ENCODE data around the gene TPCN2.
A peak's percentile ranks its signal among the peaks of the same experiment; 100 is the strongest.

TPCN2 gene

GRCh38 chr11:69100454-69101114, 51.9 kb downstream of the TPCN2 start:
- no peak for TF ChIP-seq POLR2AphosphoS5 (IDR thresholded peaks at IDR 0.05; ENCODE audit: borderline replicate concordance, low read depth, low read length)
- no peak for TF ChIP-seq EZH2 (IDR thresholded peaks at IDR 0.05)
- TF ChIP-seq FOXP2 (optimal IDR thresholded peaks at IDR 0.05; ENCODE audit: control extremely low read depth, extremely low read length, insufficient read depth), result no peak
- Histone ChIP-seq H3K9ac (ENCODE audit: insufficient read length) (no peak overlapping the region), H3K9me3 (ENCODE audit: low read depth, low read length) (no peaks in the 10 kb centered on the region), H3K4me3 (no peak overlapping the region), H3K36me3 (ENCODE audit: insufficient read depth, low read length) (no peaks in the 10 kb centered on the region), H3K27ac (peak overlapping the region; percentile 49; the same call in 1 of the 2 replicates)
- DNase-seq (ENCODE audit: low read depth, low spot score), result no peak

- H3K9me3 ChIP-seq (ENCODE audit: low read depth, low read length), result no peaks in the 10 kb centered on the region
- TF ChIP-seq EZH2 (IDR thresholded peaks at IDR 0.05), result no peak
- no peak; the same call in 1 of the 2 replicates for TF ChIP-seq POLR2AphosphoS5 (IDR thresholded peaks at IDR 0.05; ENCODE audit: borderline replicate concordance, low read depth, low read length)
- TF ChIP-seq FOXP2 (optimal IDR thresholded peaks at IDR 0.05; ENCODE audit: control extremely low read depth, extremely low read length, insufficient read depth), result peak; percentile 75
- DNase-seq (ENCODE audit: low read depth, low spot score), result peak; percentile 76
- peak overlapping the region; percentile 50 for H3K9ac ChIP-seq (ENCODE audit: insufficient read length)
- no peaks in the 10 kb centered on the region for H3K36me3 ChIP-seq (ENCODE audit: insufficient read depth, low read length)
- H3K4me3 ChIP-seq, result no peak overlapping the region
- H3K27ac ChIP-seq, result peak overlapping the region; percentile 86
Observed at GRCh38 chr11:69101115-69101791, 52.5 kb downstream of the TPCN2 start.

- Histone ChIP-seq H3K9me3 (ENCODE audit: low read depth, low read length) (no peaks in the 10 kb centered on the region), H3K4me3 (no peak overlapping the region), H3K9ac (ENCODE audit: insufficient read length) (peak overlapping the region; percentile 56), H3K36me3 (ENCODE audit: insufficient read depth, low read length) (no peaks in the 10 kb centered on the region), H3K27ac (peak overlapping the region; percentile 86)
- DNase-seq (ENCODE audit: low read depth, low spot score), result no peak
- no peak for TF ChIP-seq POLR2AphosphoS5 (IDR thresholded peaks at IDR 0.05; ENCODE audit: borderline replicate concordance, low read depth, low read length)
- no peak for TF ChIP-seq EZH2 (IDR thresholded peaks at IDR 0.05)
- no peak for TF ChIP-seq FOXP2 (optimal IDR thresholded peaks at IDR 0.05; ENCODE audit: control extremely low read depth, extremely low read length, insufficient read depth)
Observed at GRCh38 chr11:69101792-69102695, 53.3 kb downstream of the TPCN2 start.

GRCh38 chr11:69102732-69103615, 54.2 kb downstream of the TPCN2 start:
- Histone ChIP-seq H3K9ac (ENCODE audit: insufficient read length) (peak overlapping the region; percentile 56), H3K4me3 (no peak overlapping the region), H3K36me3 (ENCODE audit: insufficient read depth, low read length) (no peaks in the 10 kb centered on the region; the same call in 1 of the 2 replicates), H3K9me3 (ENCODE audit: low read depth, low read length) (no peaks in the 10 kb centered on the region), H3K27ac (peak overlapping the region; percentile 86)
- DNase-seq (ENCODE audit: low read depth, low spot score), result no peak
- no peak for TF ChIP-seq FOXP2 (optimal IDR thresholded peaks at IDR 0.05; ENCODE audit: control extremely low read depth, extremely low read length, insufficient read depth)
- TF ChIP-seq POLR2AphosphoS5 (IDR thresholded peaks at IDR 0.05; ENCODE audit: borderline replicate concordance, low read depth, low read length), result no peak
- TF ChIP-seq EZH2 (IDR thresholded peaks at IDR 0.05), result no peak

- Histone ChIP-seq H3K9me3 (ENCODE audit: low read depth, low read length) (no peaks in the 10 kb centered on the region), H3K4me3 (no peak overlapping the region), H3K27ac (peak overlapping the region; percentile 86), H3K36me3 (ENCODE audit: insufficient read depth, low read length) (no peaks in the 10 kb centered on the region; the same call in 1 of the 2 replicates), H3K9ac (ENCODE audit: insufficient read length) (no peak overlapping the region)
- TF ChIP-seq EZH2 (IDR thresholded peaks at IDR 0.05) (no peak), POLR2AphosphoS5 (IDR thresholded peaks at IDR 0.05; ENCODE audit: borderline replicate concordance, low read depth, low read length) (no peak), FOXP2 (optimal IDR thresholded peaks at IDR 0.05; ENCODE audit: control extremely low read depth, extremely low read length, insufficient read depth) (no peak)
- no peak for DNase-seq (ENCODE audit: low read depth, low spot score)
Observed at GRCh38 chr11:69104212-69104855, 55.6 kb downstream of the TPCN2 start.

GRCh38 chr11:69104856-69105395, 56.2 kb downstream of the TPCN2 start:
- Histone ChIP-seq H3K4me3 (no peak overlapping the region), H3K36me3 (ENCODE audit: insufficient read depth, low read length) (no peaks in the 10 kb centered on the region; the same call in 1 of the 2 replicates), H3K9me3 (ENCODE audit: low read depth, low read length) (no peaks in the 10 kb centered on the region), H3K9ac (ENCODE audit: insufficient read length) (no peak overlapping the region), H3K27ac (no peak overlapping the region)
- no peak for DNase-seq (ENCODE audit: low read depth, low spot score)
- no peak for TF ChIP-seq EZH2 (IDR thresholded peaks at IDR 0.05)
- TF ChIP-seq POLR2AphosphoS5 (IDR thresholded peaks at IDR 0.05; ENCODE audit: borderline replicate concordance, low read depth, low read length), result no peak
- TF ChIP-seq FOXP2 (optimal IDR thresholded peaks at IDR 0.05; ENCODE audit: control extremely low read depth, extremely low read length, insufficient read depth), result no peak
